Hepatocyte (in vitro differentiated cells): ENCODE results near the gene PDE11A. TPM values are rescaled to one million over a fixed set of nuclear protein-coding genes. Genes with fewer than 3 reads are reported as not detected.

ENCODE experiments used
- DNase-seq: peaks from one replicate; pipeline ENCODE4 v3.0.0-alpha.2; 2016; ENCODE audit warnings: low spot score
- H2AFZ ChIP-seq: fragments of 200-600 bp; sonication (generic); 2 replicates; pipeline ENCODE4 v1.6.0; 2016; ENCODE audit warnings: antibody characterized with exemption, mild to moderate bottlenecking
- H3K27ac ChIP-seq: fragments of 200-600 bp; sonication (generic); 2 replicates; pipeline ENCODE4 v1.5.1; 2016; ENCODE audit warnings: mild to moderate bottlenecking
- H3K27me3 ChIP-seq: fragments of 200-600 bp; sonication (generic); 2 replicates; pipeline ENCODE4 v1.6.1; 2016
- H3K36me3 ChIP-seq: fragments of 200-600 bp; sonication (generic); replicated peaks from 2 replicates; pipeline ENCODE4 v1.5.1; 2016; ENCODE audit warnings: low read depth; ENCODE audit not compliant: insufficient read depth
- H3K4me1 ChIP-seq: fragments of 200-600 bp; sonication (generic); 2 replicates; pipeline ENCODE4 v1.5.1; 2016; ENCODE audit warnings: mild to moderate bottlenecking, moderate library complexity; ENCODE audit not compliant: insufficient read depth
- H3K4me2 ChIP-seq: fragments of 200-600 bp; sonication (generic); 2 replicates; pipeline ENCODE4 v1.6.0; 2016
- H3K4me3 ChIP-seq: fragments of 200-600 bp; sonication (generic); 2 replicates; pipeline ENCODE4 v1.5.1; 2016; ENCODE audit warnings: mild to moderate bottlenecking
- H3K79me2 ChIP-seq: fragments of 200-600 bp; sonication (generic); 2 replicates; pipeline ENCODE4 v1.6.0; 2017; ENCODE audit warnings: mild to moderate bottlenecking
- H3K9me2 ChIP-seq: fragments of 200-600 bp; sonication (generic); replicated peaks from 2 replicates; pipeline ENCODE4 v1.6.0; 2017; ENCODE audit warnings: mild to moderate bottlenecking; ENCODE audit not compliant: insufficient read depth
- H3K9me3 ChIP-seq: fragments of 200-600 bp; sonication (generic); 2 replicates; pipeline ENCODE4 v1.5.1; 2016; ENCODE audit warnings: low read depth, mild to moderate bottlenecking
- H4K20me1 ChIP-seq: fragments of 200-600 bp; sonication (generic); 2 replicates; pipeline ENCODE4 v1.6.0; 2016; ENCODE audit warnings: mild to moderate bottlenecking; ENCODE audit not compliant: insufficient read depth, poor library complexity, severe bottlenecking
- CTCF ChIP-seq: fragments of 200-600 bp; sonication (generic); IDR thresholded peaks from 2 replicates; pipeline ENCODE4 v1.5.1; 2016; ENCODE audit warnings: antibody characterized with exemption, mild to moderate bottlenecking; ENCODE audit not compliant: poor library complexity
- EZH2 ChIP-seq: fragments of 200-600 bp; sonication (generic); IDR thresholded peaks from 2 replicates; pipeline ENCODE4 v1.6.1; 2016; ENCODE audit warnings: antibody characterized with exemption, mild to moderate bottlenecking, borderline replicate concordance
- EZH2phosphoT487 ChIP-seq: fragments of 200-600 bp; sonication (generic); IDR thresholded peaks from one replicate; pipeline ENCODE4 v1.6.1; 2018; ENCODE audit warnings: antibody characterized with exemption, mild to moderate bottlenecking, low read depth, moderate library complexity; ENCODE audit not compliant: unreplicated experiment, severe bottlenecking
- WGBS: methylation state at CpG from one replicate; pipeline ENCODE4 v1.1.6; 2016; ENCODE audit warnings: low lambda C conversion rate; ENCODE audit errors: missing lambda C conversion rate; 5-methylcytosine and 5-hydroxymethylcytosine counted together
- polyA plus RNA-seq: library from polyadenylated mRNA; unstranded; fragments of >200 nt; fragmentation: Nextera tagmentation; extraction: Ambion mirVana; gene quantifications from 2 replicates; pipeline ENCODE4 v1.2.1, GENCODE V29; 2016
- total RNA-seq: library from RNA; depleted of rRNA; stranded (reverse); fragments of >200 nt; gene quantifications from 2 replicates; pipeline ENCODE4 v1.2.3, GENCODE V29; 2014

The PDE11A gene
- total and polyA plus RNA-seq, 2 experiments from 2014 or later = 0.71 to 1.9 TPM

DNA sequence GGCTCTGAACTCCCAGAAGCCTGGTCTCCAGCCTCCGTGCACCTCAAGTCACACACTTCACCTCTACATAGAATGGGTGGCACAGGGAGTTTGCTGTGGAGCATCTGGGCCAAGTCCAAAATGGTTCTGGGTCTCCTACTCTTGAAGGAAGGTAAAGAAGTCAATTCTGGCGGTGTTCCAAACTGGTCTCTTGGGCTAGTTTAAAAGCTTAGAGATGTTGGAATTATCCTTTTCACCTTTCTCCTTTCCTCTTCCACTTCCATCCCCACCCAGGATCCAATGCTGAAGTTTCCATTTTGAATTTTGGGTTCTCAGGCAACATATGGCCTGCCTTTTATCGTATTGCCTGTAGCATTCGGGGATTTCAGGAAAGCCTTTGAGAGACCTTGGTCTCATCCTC is 325.2 kb downstream of the PDE11A start:
- TF ChIP-seq EZH2 (no peak), CTCF (no peak), EZH2phosphoT487 (no peak)
- Histone ChIP-seq H3K4me3 (no peak overlapping the region), H3K4me1 (no peaks in the 10 kb centered on the region), H4K20me1 (no peaks in the 10 kb centered on the region), H3K79me2 (no peaks in the 10 kb centered on the region), H3K36me3 (no peaks in the 10 kb centered on the region), H2AFZ (no peak overlapping the region), H3K9me2 (no peaks in the 10 kb centered on the region), H3K9me3 (no peaks in the 10 kb centered on the region), H3K4me2 (no peak overlapping the region), H3K27me3 (no peaks in the 10 kb centered on the region), H3K27ac (no peak overlapping the region)
- no peak for DNase-seq
- WGBS = 96% methylated on average over 4 of the region's 4 CpGs

- Histone ChIP-seq H4K20me1 (no peaks in the 10 kb centered on the region), H3K4me1 (no peaks in the 10 kb centered on the region), H3K27ac (no peak overlapping the region), H3K79me2 (no peaks in the 10 kb centered on the region), H3K9me2 (no peaks in the 10 kb centered on the region), H3K27me3 (no peaks in the 10 kb centered on the region), H3K36me3 (no peaks in the 10 kb centered on the region), H3K4me3 (no peak overlapping the region), H3K4me2 (no peak overlapping the region), H2AFZ (no peak overlapping the region), H3K9me3 (no peaks in the 10 kb centered on the region)
- TF ChIP-seq CTCF (no peak), EZH2 (no peak), EZH2phosphoT487 (no peak)
- WGBS = 85% methylated on average over 2 of the region's 2 CpGs
- no peak for DNase-seq
Observed at GRCh38 chr2:177746358-177746757, 326.2 kb downstream of the PDE11A start.

DNA sequence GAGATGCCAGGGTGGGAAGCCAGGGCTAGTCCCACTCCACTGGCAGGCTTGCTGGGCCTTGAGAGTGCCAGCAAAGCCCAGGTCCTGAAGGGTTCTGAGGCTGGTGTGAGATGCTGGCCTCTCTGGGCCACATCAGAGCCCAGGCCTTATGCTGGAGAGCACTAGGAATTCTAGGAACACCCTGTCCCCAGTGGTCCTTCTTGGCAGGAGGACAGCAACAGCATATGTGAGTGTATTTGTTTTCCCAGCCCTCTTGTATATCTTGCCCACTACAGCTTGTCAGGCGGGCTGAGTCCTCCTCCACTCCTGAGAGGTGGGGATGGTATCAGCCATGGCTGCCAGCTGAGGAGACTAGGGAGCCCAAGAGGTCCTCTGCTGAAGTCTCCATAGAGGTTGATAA is 327.0 kb downstream of the PDE11A start:
- Histone ChIP-seq H3K27ac (no peak overlapping the region), H3K27me3 (no peaks in the 10 kb centered on the region), H3K4me2 (no peak overlapping the region), H3K79me2 (no peaks in the 10 kb centered on the region), H3K4me3 (no peak overlapping the region), H3K9me2 (no peaks in the 10 kb centered on the region), H3K36me3 (no peaks in the 10 kb centered on the region), H3K9me3 (no peaks in the 10 kb centered on the region), H2AFZ (no peak overlapping the region), H3K4me1 (no peaks in the 10 kb centered on the region), H4K20me1 (no peaks in the 10 kb centered on the region)
- WGBS = 94% methylated on average over 1 of the region's 1 CpG
- TF ChIP-seq EZH2phosphoT487 = no peak
- DNase-seq = no peak

DNA sequence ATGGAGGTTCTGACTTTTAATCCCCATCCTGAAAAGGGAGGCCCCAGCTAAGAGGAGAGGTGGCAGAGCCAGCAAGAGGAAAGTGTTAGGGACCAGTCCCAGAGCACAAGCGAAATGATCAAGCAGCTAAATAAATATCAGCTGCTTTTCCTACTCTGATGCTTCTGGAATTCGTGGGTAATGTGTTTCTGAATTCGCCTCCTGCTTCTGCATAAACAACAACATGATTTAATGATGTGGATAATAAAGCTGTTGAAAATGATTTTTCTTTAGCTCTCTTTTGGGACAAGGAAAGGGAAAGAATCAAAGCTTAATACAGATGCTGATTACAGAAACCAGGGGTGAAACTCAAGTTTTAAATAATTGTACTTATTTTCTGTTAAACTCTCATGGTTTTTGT is 329.7 kb downstream of the PDE11A start:
- H3K79me2 ChIP-seq = no peaks in the 10 kb centered on the region
- no peaks in the 10 kb centered on the region for H3K9me3 ChIP-seq
- H3K4me3 ChIP-seq = no peak overlapping the region
- no peak overlapping the region for H3K27ac ChIP-seq
- WGBS = 72% methylated on average over 3 of the region's 3 CpGs
- H3K4me1 ChIP-seq = no peaks in the 10 kb centered on the region
- H3K36me3 ChIP-seq = no peaks in the 10 kb centered on the region
- H3K27me3 ChIP-seq = no peaks in the 10 kb centered on the region
- H4K20me1 ChIP-seq = no peaks in the 10 kb centered on the region
- no peaks in the 10 kb centered on the region for H3K9me2 ChIP-seq
- no peak for DNase-seq
- TF ChIP-seq EZH2 (no peak), CTCF (no peak), EZH2phosphoT487 (no peak)
- no peak overlapping the region for H2AFZ ChIP-seq
- H3K4me2 ChIP-seq = no peak overlapping the region
